ENCODE measurements around the gene E2F8.

DNA sequence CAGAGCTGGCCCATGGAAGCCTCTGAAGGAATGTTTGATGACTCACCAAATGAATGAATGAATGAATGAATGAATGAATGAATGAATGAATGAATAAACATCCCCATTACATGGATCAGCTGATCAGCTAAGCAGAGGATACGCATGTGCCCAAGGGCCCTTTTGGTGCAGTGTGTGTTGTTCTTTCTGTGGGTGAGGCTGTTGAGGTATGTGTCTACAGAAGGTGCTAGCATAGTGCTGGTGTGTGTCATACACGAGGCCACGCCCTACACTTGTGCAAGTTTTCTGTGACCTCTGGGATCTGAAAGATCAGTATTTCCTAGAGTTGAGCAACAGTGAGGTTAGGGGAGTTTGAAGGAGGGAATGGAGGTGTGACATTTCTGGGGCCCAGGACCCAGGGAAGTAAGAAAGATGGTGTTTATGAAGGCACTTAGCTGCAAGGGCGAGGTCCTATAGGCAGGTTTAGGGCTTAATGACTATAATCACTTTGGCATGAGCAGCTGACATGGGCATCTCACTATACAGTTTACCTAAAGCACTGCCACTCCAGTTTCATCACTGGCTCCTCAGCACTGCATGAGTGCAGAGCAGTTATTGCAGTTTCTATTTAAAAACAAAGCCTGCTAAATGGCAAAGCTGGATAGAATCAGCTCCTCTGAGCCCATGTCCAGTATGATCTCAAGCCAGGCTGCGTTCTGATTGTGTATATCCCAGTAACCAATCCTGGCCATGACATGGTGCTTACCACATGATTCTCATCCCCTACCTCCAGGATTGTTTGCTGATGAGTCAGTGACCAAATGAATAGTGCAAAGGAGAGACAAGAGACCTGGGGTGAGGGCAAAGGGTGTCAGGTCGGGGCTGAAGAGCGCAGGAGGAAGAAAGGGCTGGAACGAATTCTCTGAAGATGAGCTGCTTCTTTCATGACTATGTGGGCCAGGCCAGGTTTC is 36.4 kb upstream of the E2F8 start:
- TF ChIP-seq ZNF529 (tag by site-specific recombination; IDR thresholded peaks at IDR 0.05; ENCODE audit: insufficient replicate concordance) (no peak), ZNF561 (tag by site-specific recombination; IDR thresholded peaks at IDR 0.05; ENCODE audit: borderline replicate concordance) (no peak), ZNF133 (tag by site-specific recombination; IDR thresholded peaks at IDR 0.05) (no peak)
- TF ChIP-seq, protein P1, sequence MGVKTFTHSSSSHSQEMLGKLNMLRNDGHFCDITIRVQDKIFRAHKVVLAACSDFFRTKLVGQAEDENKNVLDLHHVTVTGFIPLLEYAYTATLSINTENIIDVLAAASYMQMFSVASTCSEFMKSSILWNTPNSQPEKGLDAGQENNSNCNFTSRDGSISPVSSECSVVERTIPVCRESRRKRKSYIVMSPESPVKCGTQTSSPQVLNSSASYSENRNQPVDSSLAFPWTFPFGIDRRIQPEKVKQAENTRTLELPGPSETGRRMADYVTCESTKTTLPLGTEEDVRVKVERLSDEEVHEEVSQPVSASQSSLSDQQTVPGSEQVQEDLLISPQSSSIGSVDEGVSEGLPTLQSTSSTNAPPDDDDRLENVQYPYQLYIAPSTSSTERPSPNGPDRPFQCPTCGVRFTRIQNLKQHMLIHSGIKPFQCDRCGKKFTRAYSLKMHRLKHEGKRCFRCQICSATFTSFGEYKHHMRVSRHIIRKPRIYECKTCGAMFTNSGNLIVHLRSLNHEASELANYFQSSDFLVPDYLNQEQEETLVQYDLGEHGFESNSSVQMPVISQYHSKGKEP (tag by site-specific recombination; IDR thresholded peaks at IDR 0.05), result no peak
